ENCODE measurements around the gene HOXC10.

- TF ChIP-seq CTCF (IDR thresholded peaks at IDR 0.05) = no peak
- no peak for TF ChIP-seq POLR2AphosphoS5 (IDR thresholded peaks at IDR 0.05; ENCODE audit: low read depth, low read length)
These were observed 8.6 kb upstream of the HOXC10 start for GRCh38 chr12:53976172-53976822.

Data from Panc1 (cell line).